Measurements from ENCODE around the gene TRIM8. TPM values are rescaled to one million over a fixed set of nuclear protein-coding genes. Genes with fewer than 3 reads are reported as not detected.

The TRIM8 gene
- total RNA-seq, 1 donor from 2014 or later: 126 TPM

- Histone ChIP-seq H3K27ac (no peak overlapping the region), H3K36me3 (peaks cover 0 to 16% of the 10 kb centered on the region in 2 donors), H3K9me3 (no peaks in the 10 kb centered on the region), H3K4me3 (no peak overlapping the region), H3K4me1 (no peaks in the 10 kb centered on the region), H3K27me3 (no peaks in the 10 kb centered on the region)
- no peak for DNase-seq (ENCODE audit: extremely low spot score in 2 of 2)
- intact Hi-C loops (cut with DNase I): no loop called here
- TF ChIP-seq POLR2AphosphoS5 (IDR thresholded peaks at IDR 0.05; ENCODE audit: insufficient read depth in 1 of 2, low read depth in 1 of 2) (no peak), CTCF (IDR thresholded peaks at IDR 0.05) (no peak), POLR2A (IDR thresholded peaks at IDR 0.05) (no peak)
Observed at GRCh38 chr10:102698894-102699293, 54.6 kb downstream of the TRIM8 start.

GRCh38 chr10:102701272-102701671 is 57.0 kb downstream of the TRIM8 start:
- no peak for DNase-seq (ENCODE audit: extremely low spot score in 2 of 2)
- no peaks in the 10 kb centered on the region for H3K9me3 ChIP-seq
- no peaks in the 10 kb centered on the region for H3K4me1 ChIP-seq
- intact Hi-C loops (cut with DNase I): no loop called here
- H3K4me3 ChIP-seq: no peak overlapping the region
- no peak overlapping the region for H3K27ac ChIP-seq
- no peaks in the 10 kb centered on the region for H3K27me3 ChIP-seq
- TF ChIP-seq POLR2A (IDR thresholded peaks at IDR 0.05): no peak
- H3K36me3 ChIP-seq: peaks cover 0 to 17% of the 10 kb centered on the region in 2 donors

- no peak overlapping the region for H3K27ac ChIP-seq
- TF ChIP-seq POLR2AphosphoS5 (IDR thresholded peaks at IDR 0.05; ENCODE audit: insufficient read depth in 1 of 2, low read depth in 1 of 2): no peak
- no peak for TF ChIP-seq CTCF (IDR thresholded peaks at IDR 0.05)
- no peak for TF ChIP-seq POLR2A (IDR thresholded peaks at IDR 0.05)
- H3K4me3 ChIP-seq: no peak overlapping the region
- H3K9me3 ChIP-seq: no peaks in the 10 kb centered on the region
- no peaks in the 10 kb centered on the region for H3K27me3 ChIP-seq
- peaks cover 3% of the 10 kb centered on the region for H3K4me1 ChIP-seq
- intact Hi-C loops (cut with DNase I): no loop called here
- peaks cover 0 to 17% of the 10 kb centered on the region in 2 donors for H3K36me3 ChIP-seq
- no peak for DNase-seq (ENCODE audit: extremely low spot score in 2 of 2)
Observed at GRCh38 chr10:102701796-102702195, 57.5 kb downstream of the TRIM8 start.

GRCh38 chr10:102702742-102703141 is 58.5 kb downstream of the TRIM8 start:
- H3K9me3 ChIP-seq: no peaks in the 10 kb centered on the region
- no peak for DNase-seq (ENCODE audit: extremely low spot score in 2 of 2)
- no peaks in the 10 kb centered on the region for H3K27me3 ChIP-seq
- TF ChIP-seq CTCF (IDR thresholded peaks at IDR 0.05) (no peak), POLR2AphosphoS5 (IDR thresholded peaks at IDR 0.05; ENCODE audit: insufficient read depth in 1 of 2, low read depth in 1 of 2) (no peak), POLR2A (IDR thresholded peaks at IDR 0.05) (no peak)
- peaks cover 10% of the 10 kb centered on the region for H3K4me1 ChIP-seq
- intact Hi-C loops (cut with DNase I): no loop called here
- no peak overlapping the region for H3K4me3 ChIP-seq
- H3K36me3 ChIP-seq: peaks cover 0 to 17% of the 10 kb centered on the region in 2 donors
- H3K27ac ChIP-seq: no peak overlapping the region

GRCh38 chr10:102704915-102705314 is 60.6 kb downstream of the TRIM8 start:
- Histone ChIP-seq H3K27me3 (no peaks in the 10 kb centered on the region), H3K27ac (no peak overlapping the region), H3K4me3 (no peak overlapping the region), H3K36me3 (peaks cover 0 to 5% of the 10 kb centered on the region in 2 donors), H3K9me3 (no peaks in the 10 kb centered on the region), H3K4me1 (peaks cover 20% of the 10 kb centered on the region)
- TF ChIP-seq POLR2AphosphoS5 (IDR thresholded peaks at IDR 0.05; ENCODE audit: insufficient read depth in 1 of 2, low read depth in 1 of 2) (no peak), CTCF (IDR thresholded peaks at IDR 0.05) (no peak), POLR2A (IDR thresholded peaks at IDR 0.05) (no peak)
- DNase-seq (ENCODE audit: extremely low spot score in 2 of 2): no peak
- intact Hi-C loops (cut with DNase I): no loop called here

Data from vagina (tissue), 2 donors.